IPS-NIHi11 (cell line): Measurements from ENCODE around the gene BACE2.
"Not testable (repeated sequence)": the region's sequence is repeated elsewhere in the genome, so short reads cannot be mapped to it uniquely, and the experiment has no call there.

Experiments used
- DNase-seq: peaks from one replicate; pipeline ENCODE4 v3.0.0; 2012; ENCODE audit warnings: mixed read lengths, low spot score

The BACE2 gene

GRCh38 chr21:41277846-41278245, 109.9 kb downstream of the BACE2 start:
- DNase-seq: no peak

- DNase-seq: no peak
These were observed 112.4 kb downstream of the BACE2 start for GRCh38 chr21:41280115-41280919.

- no peak for DNase-seq
These were observed 114.5 kb downstream of the BACE2 start for GRCh38 chr21:41282412-41282811.

GRCh38 chr21:41283211-41283818, 115.4 kb downstream of the BACE2 start:
- peak; percentile 82 for DNase-seq

- no peak for DNase-seq
These were observed 121.5 kb downstream of the BACE2 start for GRCh38 chr21:41289431-41289830.

- DNase-seq: no peak
These were observed 122.3 kb downstream of the BACE2 start for GRCh38 chr21:41290106-41290799.

GRCh38 chr21:41294548-41295231, 126.7 kb downstream of the BACE2 start:
- no peak for DNase-seq

GRCh38 chr21:41295721-41296254, 127.8 kb downstream of the BACE2 start:
- no peak for DNase-seq

GRCh38 chr21:41302976-41303375, 135.0 kb downstream of the BACE2 start:
- no peak for DNase-seq

GRCh38 chr21:41304068-41304720, 136.2 kb downstream of the BACE2 start:
- DNase-seq: no peak

- DNase-seq: no peak
These were observed 139.3 kb downstream of the BACE2 start for GRCh38 chr21:41307219-41307618.

GRCh38 chr21:41313285-41314164, 145.6 kb downstream of the BACE2 start:
- DNase-seq: not testable (repeated sequence)

GRCh38 chr21:41315726-41316125, 147.8 kb downstream of the BACE2 start:
- DNase-seq: no peak

- peak; percentile 88 for DNase-seq
These were observed 148.5 kb downstream of the BACE2 start, which contains the start of gene FAM3B for GRCh38 chr21:41316200-41317062. TSS of gene FAM3B (plus strand) at chr21:41316801. CDS start at chr21:41316880, 79 bp downstream.

- DNase-seq: no peak
These were observed 149.1 kb downstream of the BACE2 start for GRCh38 chr21:41317063-41317392.

GRCh38 chr21:41317458-41317857, 149.5 kb downstream of the BACE2 start:
- no peak for DNase-seq

- DNase-seq: no peak
These were observed 150.3 kb downstream of the BACE2 start for GRCh38 chr21:41318218-41318617.

- no peak for DNase-seq
These were observed 151.3 kb downstream of the BACE2 start for GRCh38 chr21:41319273-41319672.

- DNase-seq: no peak
These were observed 153.4 kb downstream of the BACE2 start for GRCh38 chr21:41321211-41321907.
